Measurements from ENCODE around the gene PRDM16.

DNA sequence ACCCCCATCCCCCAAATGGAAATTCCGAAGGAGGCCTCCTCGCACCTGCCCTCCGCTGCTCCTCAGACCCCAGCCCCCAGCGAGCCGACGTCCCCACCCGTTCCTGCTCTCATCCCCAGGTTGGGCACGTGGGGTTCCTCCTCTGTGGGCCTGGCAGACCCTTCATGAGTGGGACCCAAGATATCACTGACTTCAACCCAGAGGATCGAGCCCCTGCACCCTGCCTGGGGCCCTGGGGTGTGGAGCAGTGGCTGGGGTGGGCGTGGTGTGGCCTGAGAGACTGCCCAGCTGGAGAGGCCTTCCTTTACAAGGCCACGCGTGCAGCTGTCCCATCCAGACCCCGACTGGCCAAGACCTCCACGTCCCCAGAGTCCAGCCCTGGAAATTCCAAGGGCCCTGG, 367.9 kb downstream of the PRDM16 start:
- TF ChIP-seq POLR2A (IDR thresholded peaks at IDR 0.05): no peak
- TF ChIP-seq, protein P1, sequence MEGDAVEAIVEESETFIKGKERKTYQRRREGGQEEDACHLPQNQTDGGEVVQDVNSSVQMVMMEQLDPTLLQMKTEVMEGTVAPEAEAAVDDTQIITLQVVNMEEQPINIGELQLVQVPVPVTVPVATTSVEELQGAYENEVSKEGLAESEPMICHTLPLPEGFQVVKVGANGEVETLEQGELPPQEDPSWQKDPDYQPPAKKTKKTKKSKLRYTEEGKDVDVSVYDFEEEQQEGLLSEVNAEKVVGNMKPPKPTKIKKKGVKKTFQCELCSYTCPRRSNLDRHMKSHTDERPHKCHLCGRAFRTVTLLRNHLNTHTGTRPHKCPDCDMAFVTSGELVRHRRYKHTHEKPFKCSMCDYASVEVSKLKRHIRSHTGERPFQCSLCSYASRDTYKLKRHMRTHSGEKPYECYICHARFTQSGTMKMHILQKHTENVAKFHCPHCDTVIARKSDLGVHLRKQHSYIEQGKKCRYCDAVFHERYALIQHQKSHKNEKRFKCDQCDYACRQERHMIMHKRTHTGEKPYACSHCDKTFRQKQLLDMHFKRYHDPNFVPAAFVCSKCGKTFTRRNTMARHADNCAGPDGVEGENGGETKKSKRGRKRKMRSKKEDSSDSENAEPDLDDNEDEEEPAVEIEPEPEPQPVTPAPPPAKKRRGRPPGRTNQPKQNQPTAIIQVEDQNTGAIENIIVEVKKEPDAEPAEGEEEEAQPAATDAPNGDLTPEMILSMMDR (IDR thresholded peaks at IDR 0.05): no peak
